ENCODE results near the gene ZNF2.

GRCh38 chr2:95158891-95159619 is 6.6 kb upstream of the ZNF2 start:
- no peak for TF ChIP-seq CTCF (IDR thresholded peaks at IDR 0.05; ENCODE audit: low read depth, low read length)
- no peak for TF ChIP-seq EZH2phosphoT487 (IDR thresholded peaks at IDR 0.05; ENCODE audit: low read depth)

Measured in OCI-LY3 (cell line).